Measurements from ENCODE around the gene IL26. TPM values are rescaled to one million over a fixed set of nuclear protein-coding genes. Genes with fewer than 3 reads are reported as not detected.

IL26 gene
- polyA plus RNA-seq, 1 donor from 2014 or later, result not detected

GRCh38 chr12:68261896-68262295 lies 36.3 kb upstream of the IL26 start:
- no peaks in the 10 kb centered on the region for H3K9me3 ChIP-seq (ENCODE audit: low read length)
- no peak overlapping the region for H3K9ac ChIP-seq (ENCODE audit: low read length)
- H3F3A ChIP-seq (ENCODE audit: insufficient read depth, low read length, poor library complexity, severe bottlenecking), result no peaks in the 10 kb centered on the region
- H3K79me2 ChIP-seq (replicated peaks; ENCODE audit: insufficient read depth, low read length), result no peaks in the 10 kb centered on the region
- no peaks in the 10 kb centered on the region for H3K36me3 ChIP-seq (ENCODE audit: insufficient read depth, low read length)
- no peak overlapping the region for H3K4me2 ChIP-seq (ENCODE audit: low read length)
- no peak overlapping the region for H3K27ac ChIP-seq (ENCODE audit: low read length)
- no peak overlapping the region for H2AFZ ChIP-seq (ENCODE audit: low read depth, low read length)
- no peaks in the 10 kb centered on the region for H3K27me3 ChIP-seq (ENCODE audit: insufficient read depth, low read depth, low read length)
- no peak overlapping the region for H3K4me3 ChIP-seq (ENCODE audit: low read length)
- H4K20me1 ChIP-seq (ENCODE audit: insufficient read depth), result no peaks in the 10 kb centered on the region
- TF ChIP-seq RAD21 (conservative IDR thresholded peaks at IDR 0.05), result no peak
- TF ChIP-seq CTCF (IDR thresholded peaks at IDR 0.05; ENCODE audit: poor library complexity, severe bottlenecking), result no peak
- no peak for TF ChIP-seq MXI1 (conservative IDR thresholded peaks at IDR 0.05; ENCODE audit: poor library complexity, severe bottlenecking)
- TF ChIP-seq EP300 (conservative IDR thresholded peaks at IDR 0.05; ENCODE audit: poor library complexity, severe bottlenecking), result no peak
- no peak for TF ChIP-seq SMC3 (conservative IDR thresholded peaks at IDR 0.05; ENCODE audit: poor library complexity)
- no peak for TF ChIP-seq POLR2AphosphoS5 (IDR thresholded peaks at IDR 0.05)
- no peak for TF ChIP-seq EZH2 (IDR thresholded peaks at IDR 0.05; ENCODE audit: borderline replicate concordance, insufficient read depth, low read length, poor library complexity, severe bottlenecking)
- no peak for TF ChIP-seq REST (IDR thresholded peaks at IDR 0.05; ENCODE audit: borderline replicate concordance)
- H3K9me2 ChIP-seq (ENCODE audit: insufficient read depth, low read length), result no peaks in the 10 kb centered on the region

GRCh38 chr12:68260153-68260552 lies 34.5 kb upstream of the IL26 start:
- Histone ChIP-seq H3K9me2 (ENCODE audit: insufficient read depth, low read length) (no peaks in the 10 kb centered on the region), H3F3A (ENCODE audit: insufficient read depth, low read length, poor library complexity, severe bottlenecking) (no peaks in the 10 kb centered on the region), H3K9ac (ENCODE audit: low read length) (no peak overlapping the region), H4K20me1 (ENCODE audit: insufficient read depth) (no peaks in the 10 kb centered on the region), H3K4me3 (ENCODE audit: low read length) (no peak overlapping the region), H3K36me3 (ENCODE audit: insufficient read depth, low read length) (no peaks in the 10 kb centered on the region), H3K79me2 (replicated peaks; ENCODE audit: insufficient read depth, low read length) (no peaks in the 10 kb centered on the region), H3K27me3 (ENCODE audit: insufficient read depth, low read depth, low read length) (no peaks in the 10 kb centered on the region), H3K9me3 (ENCODE audit: low read length) (no peaks in the 10 kb centered on the region), H3K27ac (ENCODE audit: low read length) (no peak overlapping the region), H3K4me2 (ENCODE audit: low read length) (no peak overlapping the region), H2AFZ (ENCODE audit: low read depth, low read length) (no peak overlapping the region)
- TF ChIP-seq POLR2AphosphoS5 (IDR thresholded peaks at IDR 0.05) (no peak), CTCF (IDR thresholded peaks at IDR 0.05; ENCODE audit: poor library complexity, severe bottlenecking) (no peak), SMC3 (conservative IDR thresholded peaks at IDR 0.05; ENCODE audit: poor library complexity) (no peak), TAF1 (IDR thresholded peaks at IDR 0.05; ENCODE audit: low read depth) (no peak), MXI1 (conservative IDR thresholded peaks at IDR 0.05; ENCODE audit: poor library complexity, severe bottlenecking) (no peak), REST (IDR thresholded peaks at IDR 0.05; ENCODE audit: borderline replicate concordance) (no peak), RAD21 (conservative IDR thresholded peaks at IDR 0.05) (no peak), EZH2 (IDR thresholded peaks at IDR 0.05; ENCODE audit: borderline replicate concordance, insufficient read depth, low read length, poor library complexity, severe bottlenecking) (no peak), EP300 (conservative IDR thresholded peaks at IDR 0.05; ENCODE audit: poor library complexity, severe bottlenecking) (no peak)

All from neural cell (in vitro differentiated cells).